HS-5 (cell line): Measurements from ENCODE around the gene SEMA6D.

Experiments used
- DNase-seq: peaks from one replicate; pipeline ENCODE4 v3.0.0-alpha.2; 2012; ENCODE audit warnings: low read depth

SEMA6D gene

DNA sequence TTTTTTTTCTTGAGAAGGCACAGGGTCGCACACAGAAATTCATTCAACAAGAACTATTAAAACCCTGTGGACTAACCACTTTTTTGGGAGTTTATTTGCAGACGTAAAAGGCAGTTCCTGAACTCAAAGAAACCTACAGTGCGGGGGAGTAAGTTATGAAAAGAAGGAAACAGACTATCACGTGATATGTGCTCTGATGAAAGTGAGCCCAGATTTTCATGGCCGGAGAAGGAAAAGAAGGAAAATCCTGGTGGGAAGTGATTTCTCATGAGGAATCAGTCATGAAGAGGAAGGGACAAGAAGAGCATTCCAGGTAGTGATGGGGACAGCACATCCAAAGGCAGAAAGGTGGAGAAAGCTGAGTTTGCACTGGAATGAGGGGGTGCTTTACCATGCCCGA lies 26.1 kb downstream of the SEMA6D start:
- no peak for DNase-seq

GRCh38 chr15:47743886-47744285 lies 26.6 kb downstream of the SEMA6D start:
- no peak for DNase-seq

- DNase-seq = no peak
Measured at GRCh38 chr15:47744496-47744895, 27.2 kb downstream of the SEMA6D start.

DNA sequence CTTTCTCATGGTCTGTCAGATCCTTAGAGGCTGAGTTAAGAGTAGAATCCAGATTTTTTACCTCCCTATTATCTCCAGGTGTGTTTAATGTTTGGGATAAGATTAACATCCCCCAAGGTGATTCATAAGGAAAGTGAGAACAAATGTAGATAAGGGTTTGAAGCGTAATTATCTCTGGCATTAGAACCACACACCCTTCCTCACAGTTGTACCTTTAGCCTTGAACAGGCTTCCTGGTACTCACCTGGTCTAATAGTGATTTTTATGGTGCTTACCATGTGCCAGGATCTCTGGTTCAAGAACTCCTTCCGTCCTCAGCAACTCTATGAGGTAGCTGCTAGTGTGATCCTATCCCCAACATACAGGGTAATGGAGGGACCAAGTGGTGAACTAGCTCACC lies 27.7 kb downstream of the SEMA6D start:
- no peak for DNase-seq

GRCh38 chr15:47746516-47746915 lies 29.2 kb downstream of the SEMA6D start:
- no peak for DNase-seq

DNA sequence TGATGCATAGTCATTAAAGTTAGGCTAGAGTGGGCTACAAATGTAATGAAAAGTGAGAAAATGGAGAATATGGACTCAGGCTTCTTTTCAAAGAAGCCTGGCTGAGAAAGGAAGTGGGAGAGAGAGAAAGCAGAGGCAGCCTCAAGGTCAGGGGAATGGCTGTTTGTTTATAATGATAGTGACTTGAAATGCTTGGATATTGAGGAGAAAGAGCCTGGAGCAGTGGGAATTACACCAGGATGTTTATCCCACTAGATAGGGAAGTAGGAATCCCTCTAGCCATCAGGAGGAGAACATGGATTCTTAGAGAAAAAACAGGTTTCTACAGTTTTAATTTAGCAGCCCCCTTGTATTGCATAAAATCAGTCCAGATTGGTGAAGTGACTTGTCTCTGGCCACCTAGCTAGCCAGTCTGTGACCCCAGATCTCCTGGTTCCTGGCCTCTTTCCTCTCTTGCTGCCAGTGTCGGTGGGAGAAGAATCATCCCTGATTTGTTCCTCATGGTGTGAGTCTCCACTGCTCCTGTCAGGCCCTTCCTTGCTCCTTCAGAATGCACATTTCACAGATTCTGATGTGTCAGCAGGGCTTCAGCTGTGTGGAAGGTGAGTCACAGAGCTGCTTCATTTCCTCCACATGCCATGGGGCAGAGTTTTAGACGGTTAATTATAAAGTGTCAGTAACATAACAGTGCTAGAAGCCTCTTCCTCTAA lies 32.9 kb downstream of the SEMA6D start:
- peak; percentile 83 for DNase-seq

DNA sequence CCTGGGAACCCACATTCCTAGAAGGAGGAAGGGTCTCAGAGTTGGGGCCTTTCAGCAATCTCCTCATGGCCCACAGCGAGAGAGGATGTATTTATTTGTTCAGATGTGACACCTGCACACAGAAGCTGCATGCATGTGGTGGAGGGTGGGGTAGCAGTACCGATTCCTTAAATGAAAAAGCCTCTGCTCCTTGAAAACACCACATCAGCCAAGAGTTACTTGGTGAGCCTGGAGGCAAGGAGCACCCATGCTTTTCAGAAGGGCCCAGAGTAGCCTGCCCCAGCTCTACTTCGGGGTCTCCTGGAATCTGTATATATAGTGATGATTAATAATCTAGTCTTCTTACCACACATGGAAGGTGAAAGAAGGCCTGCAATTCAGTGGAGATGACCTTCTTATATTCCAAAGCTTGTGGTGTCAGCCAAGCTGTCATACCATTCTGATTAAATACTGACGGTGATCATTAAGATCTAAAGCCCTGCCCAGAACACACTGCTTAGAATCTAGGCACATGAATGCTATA lies 33.5 kb downstream of the SEMA6D start:
- no peak for DNase-seq

GRCh38 chr15:47753591-47753990 lies 36.3 kb downstream of the SEMA6D start:
- DNase-seq = no peak

DNA sequence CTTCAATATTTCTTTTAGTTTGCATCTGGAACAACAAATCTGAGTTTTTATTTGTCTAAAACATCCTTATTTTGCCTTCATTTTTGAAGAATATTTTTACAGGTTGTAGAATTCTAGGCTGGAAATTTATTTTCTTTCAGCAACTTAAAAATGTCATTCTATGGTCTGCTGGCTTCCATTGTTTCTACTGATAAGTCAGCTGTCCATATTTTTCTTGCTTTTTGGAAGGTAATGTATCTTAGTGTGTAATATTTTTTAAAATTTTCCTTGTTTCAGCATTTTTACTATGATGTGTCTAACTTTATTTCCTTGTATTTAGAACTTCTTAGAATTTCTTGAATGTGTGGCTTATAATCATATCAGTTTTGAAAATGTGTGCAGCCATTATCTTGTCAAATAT lies 37.0 kb downstream of the SEMA6D start:
- DNase-seq = no peak

DNA sequence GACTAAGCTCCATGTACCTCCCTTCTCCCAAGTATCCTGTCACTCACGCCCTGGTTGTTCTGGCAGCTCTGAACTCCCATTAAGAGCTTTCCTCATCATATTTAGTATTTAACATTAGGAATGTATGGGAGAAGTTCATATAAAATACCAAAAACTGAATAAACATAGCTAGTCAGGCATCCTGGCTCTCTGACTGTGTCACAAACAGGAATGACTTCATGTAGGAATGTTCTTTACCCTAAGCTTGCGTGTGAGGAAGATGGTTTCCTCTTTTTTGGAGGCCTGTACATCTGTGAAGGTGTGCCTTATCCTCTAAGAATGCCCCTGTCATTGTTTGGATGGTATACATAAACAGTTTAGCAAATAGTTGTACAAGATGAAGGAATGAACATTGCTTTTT lies 38.6 kb downstream of the SEMA6D start:
- no peak for DNase-seq

GRCh38 chr15:47756872-47757271 lies 39.6 kb downstream of the SEMA6D start:
- DNase-seq = peak; percentile 74

DNA sequence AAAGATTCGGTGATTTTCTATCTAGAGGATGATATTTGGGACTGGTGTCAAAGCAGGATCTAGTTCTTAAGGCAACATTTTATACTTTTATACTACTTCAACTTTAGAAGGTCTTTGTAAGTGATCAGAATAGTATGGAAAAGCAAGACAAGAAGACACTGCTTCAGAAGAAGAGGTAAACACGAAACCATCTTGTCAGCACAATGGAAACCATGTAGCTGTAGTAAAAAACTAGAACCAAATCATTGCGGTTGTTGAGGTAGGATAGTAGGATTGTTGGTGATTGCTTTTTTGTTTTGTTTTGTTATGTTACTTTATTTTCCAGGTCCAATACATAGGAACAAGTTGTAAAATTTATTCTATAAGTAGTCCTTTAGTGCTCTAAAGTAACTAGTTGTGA lies 40.0 kb downstream of the SEMA6D start:
- DNase-seq = no peak

GRCh38 chr15:47762621-47763020 lies 45.3 kb downstream of the SEMA6D start:
- DNase-seq = no peak

DNA sequence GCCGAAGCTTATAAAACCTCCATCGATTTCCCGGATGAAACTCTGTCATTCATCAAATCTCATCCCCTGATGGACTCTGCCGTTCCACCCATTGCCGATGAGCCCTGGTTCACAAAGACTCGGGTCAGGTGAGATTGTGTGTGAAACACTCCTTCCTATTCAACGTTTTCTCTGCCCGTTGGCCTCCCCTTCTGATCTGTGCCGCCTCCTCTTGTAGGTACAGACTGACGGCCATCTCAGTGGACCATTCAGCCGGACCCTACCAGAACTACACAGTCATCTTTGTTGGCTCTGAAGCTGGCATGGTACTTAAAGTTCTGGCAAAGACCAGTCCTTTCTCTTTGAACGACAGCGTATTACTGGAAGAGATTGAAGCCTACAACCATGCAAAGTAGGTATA lies 47.4 kb downstream of the SEMA6D start:
- DNase-seq = no peak

DNA sequence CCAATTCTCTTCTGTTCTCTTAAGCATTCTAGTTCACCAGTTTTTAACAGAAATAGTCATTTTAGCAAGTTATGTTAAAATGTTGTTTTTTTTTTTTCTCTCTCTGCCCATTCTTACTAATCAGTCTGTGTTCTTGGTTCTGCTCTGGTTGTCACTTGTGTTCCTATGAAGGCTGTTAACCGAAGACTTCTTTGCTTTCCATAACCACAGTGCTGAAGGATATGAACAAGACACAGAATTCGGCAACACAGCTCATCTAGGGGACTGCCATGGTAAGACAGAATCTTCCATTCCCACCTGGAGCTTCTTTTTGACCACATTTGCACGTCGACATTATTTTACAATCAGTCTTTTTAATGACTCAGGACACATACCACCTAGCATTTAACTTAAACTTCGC lies 49.1 kb downstream of the SEMA6D start:
- DNase-seq = no peak

DNA sequence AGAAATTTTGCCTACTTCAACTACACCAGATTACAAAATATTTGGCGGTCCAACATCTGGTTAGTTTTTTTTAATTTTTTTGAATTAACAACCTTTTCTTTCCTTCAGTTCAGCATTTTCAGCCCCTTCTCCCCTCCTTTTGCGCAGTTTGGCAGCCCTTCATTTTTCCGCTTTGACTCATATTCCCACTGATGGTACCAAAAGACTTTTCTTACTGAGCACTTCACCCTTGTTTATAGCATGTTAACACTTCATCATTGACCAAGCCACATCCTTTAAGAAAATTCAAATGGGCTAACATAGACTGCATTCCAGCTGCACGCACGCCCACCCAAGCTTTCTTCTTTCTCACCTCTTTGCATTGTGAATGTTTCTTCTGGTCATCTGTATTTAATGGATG lies 49.7 kb downstream of the SEMA6D start:
- DNase-seq = no peak

GRCh38 chr15:47768735-47769134 lies 51.4 kb downstream of the SEMA6D start:
- no peak for DNase-seq

DNA sequence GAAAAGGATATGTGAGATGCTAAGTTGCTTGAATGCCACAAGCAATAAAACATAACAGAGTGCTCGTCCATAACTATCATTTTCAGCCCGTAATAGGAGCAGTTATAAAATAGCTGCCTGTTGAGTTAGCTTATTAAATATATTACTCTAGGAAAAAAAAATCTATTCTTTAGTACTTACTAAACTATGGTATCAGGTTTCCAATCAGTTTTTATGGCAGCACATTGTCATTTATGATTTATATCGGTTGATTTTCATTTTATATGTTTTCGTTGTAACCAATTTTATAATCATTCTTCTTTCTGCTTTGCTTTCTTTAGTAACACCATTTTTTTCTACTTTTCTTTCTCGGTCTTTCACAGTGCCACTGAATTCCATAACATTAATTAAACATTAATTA lies 51.9 kb downstream of the SEMA6D start:
- no peak for DNase-seq

DNA sequence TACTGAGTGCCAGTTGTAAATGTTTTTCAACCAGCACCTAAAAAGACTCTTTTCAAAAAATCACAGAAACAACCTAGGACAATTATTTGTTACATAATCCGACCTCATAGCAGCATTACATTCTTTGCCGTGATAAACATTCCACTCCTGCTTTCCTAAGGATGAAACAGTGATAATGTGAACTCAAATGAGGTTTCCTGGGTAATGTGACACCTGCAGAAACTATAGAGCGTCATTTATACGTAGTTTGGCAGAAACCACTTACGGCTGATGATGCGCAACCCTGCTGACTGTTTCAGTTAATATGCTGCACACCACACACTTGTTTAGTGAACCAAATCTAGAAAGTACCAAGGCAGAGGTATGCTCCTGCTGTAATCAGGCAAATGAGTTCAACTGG lies 55.8 kb downstream of the SEMA6D start:
- no peak for DNase-seq

GRCh38 chr15:47778263-47778770 lies 61.0 kb downstream of the SEMA6D start:
- no peak for DNase-seq

GRCh38 chr15:47780971-47781370 lies 63.7 kb downstream of the SEMA6D start:
- no peak for DNase-seq

- DNase-seq = no peak
Measured at GRCh38 chr15:47781527-47781926, 64.2 kb downstream of the SEMA6D start.

GRCh38 chr15:47784820-47785219 lies 67.5 kb downstream of the SEMA6D start:
- no peak for DNase-seq

DNA sequence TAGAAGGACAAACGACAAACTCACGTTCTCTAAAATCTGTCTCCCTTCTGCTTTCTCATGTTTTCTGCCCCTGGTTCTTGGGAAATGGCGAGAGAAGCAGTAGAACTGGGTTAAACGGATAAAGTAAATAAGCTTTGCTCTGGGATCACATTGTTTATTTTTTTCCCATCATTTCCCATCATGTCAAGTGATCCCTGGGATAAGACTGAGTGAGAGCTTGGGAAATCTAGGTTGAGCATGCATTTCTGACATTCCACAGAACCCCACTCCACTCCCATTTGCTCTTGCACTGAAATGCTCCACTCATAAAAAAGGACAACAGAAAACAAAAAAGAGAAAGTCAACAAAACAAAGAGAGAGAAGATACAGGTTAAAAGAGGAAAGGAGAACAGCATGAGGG lies 69.1 kb downstream of the SEMA6D start:
- DNase-seq = no peak
